Measurements from ENCODE around the gene OR5K1.

The OR5K1 gene

GRCh38 chr3:98513736-98514135 is 50.7 kb downstream of the OR5K1 start:
- in situ Hi-C loops (cut with HindIII; ENCODE audit: low sequenced_read_pairs) = no loop called here

DNA sequence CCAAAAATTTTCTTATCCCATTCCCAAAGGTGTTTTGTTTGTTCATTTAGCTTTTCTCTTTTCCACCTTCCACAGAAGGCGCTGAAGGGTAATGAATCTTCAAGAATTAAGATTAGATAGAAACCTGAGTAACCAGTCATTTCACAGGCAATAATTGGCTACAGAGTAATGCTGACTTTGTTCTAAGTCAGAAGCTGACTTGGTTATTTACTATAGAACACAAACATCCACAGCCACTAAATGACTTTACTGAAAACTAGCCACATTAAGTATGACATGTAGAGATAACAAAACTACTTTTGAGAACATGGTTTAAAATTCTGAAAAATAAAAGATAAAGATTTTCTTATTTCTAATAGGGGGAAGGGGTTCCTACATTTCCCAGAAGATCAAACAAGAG is 51.9 kb downstream of the OR5K1 start:
- in situ Hi-C loops (cut with HindIII; ENCODE audit: low sequenced_read_pairs) = no loop called here

- in situ Hi-C loops (cut with HindIII; ENCODE audit: low sequenced_read_pairs) = no loop called here
Observed at GRCh38 chr3:98518816-98519215, 55.8 kb downstream of the OR5K1 start.

GRCh38 chr3:98519351-98519750 is 56.4 kb downstream of the OR5K1 start:
- in situ Hi-C loops (cut with HindIII; ENCODE audit: low sequenced_read_pairs) = no loop called here

GRCh38 chr3:98521897-98522543 is 59.0 kb downstream of the OR5K1 start:
- in situ Hi-C loops (cut with HindIII; ENCODE audit: low sequenced_read_pairs) = no loop called here

All from endothelial cell of hepatic sinusoid (primary cell).